MM.1S (cell line): ENCODE measurements around the gene DCANP1.

Experiments used
- CTCF ChIP-seq: fragments of 300-600 bp; sonication (generic); IDR thresholded peaks from 2 replicates; pipeline ENCODE4 v1.5.1; 2016; ENCODE audit warnings: antibody characterized with exemption, low read length, mixed read lengths
- EZH2 ChIP-seq: fragments of 300-600 bp; sonication (generic); optimal IDR thresholded peaks from 2 replicates; pipeline ENCODE3; 2017; ENCODE audit warnings: low read depth, mild to moderate bottlenecking, antibody characterized with exemption, low read length, mixed read lengths
- EZH2phosphoT487 ChIP-seq: fragments of 300-600 bp; sonication (generic); IDR thresholded peaks from 2 replicates; pipeline ENCODE4 v1.6.1; 2018; ENCODE audit warnings: antibody characterized with exemption, low read length

GRCh38 chr5:135489466-135490244 is 42.5 kb upstream of the DCANP1 start:
- TF ChIP-seq CTCF (no peak), EZH2 (no peak), EZH2phosphoT487 (no peak)
